GM18498 (cell line): ENCODE measurements around the gene CTNND2.

Experiments used
- ATAC-seq: cut with Tn5 transposase; IDR thresholded peaks from one replicate; pipeline ENCODE4 v1.9.1; 2021; ENCODE audit warnings: mild to moderate bottlenecking, moderate library complexity; ENCODE audit not compliant: unreplicated experiment

CTNND2 gene

DNA sequence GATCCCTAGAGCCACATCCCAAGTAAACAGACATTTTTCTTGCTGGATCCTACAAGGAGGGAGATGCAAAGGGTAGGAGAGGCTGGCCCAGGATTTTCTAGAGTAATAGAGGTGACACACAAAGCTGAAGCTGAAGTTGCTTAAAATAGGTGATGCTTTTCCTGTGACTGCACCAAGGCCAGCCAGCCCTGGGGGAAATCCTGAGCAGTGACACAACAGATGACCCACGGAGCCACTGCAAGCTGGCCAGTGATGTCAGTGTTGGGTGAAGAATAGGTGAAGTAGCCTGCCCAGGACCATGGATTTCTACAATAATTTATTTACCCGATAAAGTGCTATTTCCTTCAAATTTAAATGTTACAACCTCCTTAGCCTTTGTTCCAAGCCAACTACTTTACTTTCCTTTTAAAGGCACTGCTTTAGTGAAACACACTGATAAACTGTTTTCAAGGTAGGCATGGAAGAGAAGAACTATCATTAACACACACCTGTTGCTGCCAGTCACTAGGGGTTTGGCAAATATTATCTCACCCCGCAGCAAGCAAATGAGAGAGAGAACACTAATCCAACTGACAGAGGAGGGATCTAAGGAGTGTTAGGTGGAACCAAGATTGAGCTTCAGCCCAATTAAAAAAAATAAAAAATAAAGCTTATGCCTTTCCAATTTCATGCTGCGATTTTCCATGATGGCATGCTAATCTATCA, 123.5 kb downstream of the CTNND2 start:
- no peak for ATAC-seq

DNA sequence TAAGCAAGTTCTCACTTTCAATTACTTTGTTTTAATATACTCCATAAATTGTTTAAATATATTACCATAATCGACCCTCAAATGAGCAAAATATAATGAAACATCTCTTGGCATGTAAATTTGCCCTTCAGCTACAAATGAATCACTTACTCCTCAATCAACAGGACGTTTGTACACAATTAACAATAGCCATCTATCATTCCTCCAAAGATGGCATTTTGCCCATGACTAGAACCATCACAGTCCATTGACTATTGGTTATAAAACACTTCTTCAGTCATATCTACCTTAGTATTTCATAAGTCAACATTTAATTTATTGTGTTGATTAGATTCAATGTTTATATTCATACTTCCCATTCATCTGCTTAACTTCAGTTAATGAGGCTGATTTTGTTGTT, 127.2 kb downstream of the CTNND2 start:
- no peak for ATAC-seq

DNA sequence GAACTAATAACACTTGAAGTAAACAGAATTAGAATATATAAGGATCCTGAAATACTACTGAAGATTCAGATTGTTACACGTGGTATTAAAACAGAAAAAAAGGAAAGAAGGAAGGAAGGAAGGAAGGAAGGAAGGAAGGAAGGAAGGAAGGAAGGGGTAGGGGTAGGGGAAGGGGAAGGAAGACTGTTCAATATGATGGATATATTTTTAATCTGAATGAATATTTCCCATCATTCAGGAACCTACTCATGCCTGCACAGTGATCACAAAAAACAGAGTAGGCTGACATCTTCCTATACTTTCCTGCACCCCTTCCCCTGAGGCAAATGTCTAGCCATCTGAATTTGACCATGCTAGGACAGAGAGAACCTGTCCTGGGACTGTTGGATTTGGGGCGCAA, 133.9 kb downstream of the CTNND2 start:
- no peak for ATAC-seq

DNA sequence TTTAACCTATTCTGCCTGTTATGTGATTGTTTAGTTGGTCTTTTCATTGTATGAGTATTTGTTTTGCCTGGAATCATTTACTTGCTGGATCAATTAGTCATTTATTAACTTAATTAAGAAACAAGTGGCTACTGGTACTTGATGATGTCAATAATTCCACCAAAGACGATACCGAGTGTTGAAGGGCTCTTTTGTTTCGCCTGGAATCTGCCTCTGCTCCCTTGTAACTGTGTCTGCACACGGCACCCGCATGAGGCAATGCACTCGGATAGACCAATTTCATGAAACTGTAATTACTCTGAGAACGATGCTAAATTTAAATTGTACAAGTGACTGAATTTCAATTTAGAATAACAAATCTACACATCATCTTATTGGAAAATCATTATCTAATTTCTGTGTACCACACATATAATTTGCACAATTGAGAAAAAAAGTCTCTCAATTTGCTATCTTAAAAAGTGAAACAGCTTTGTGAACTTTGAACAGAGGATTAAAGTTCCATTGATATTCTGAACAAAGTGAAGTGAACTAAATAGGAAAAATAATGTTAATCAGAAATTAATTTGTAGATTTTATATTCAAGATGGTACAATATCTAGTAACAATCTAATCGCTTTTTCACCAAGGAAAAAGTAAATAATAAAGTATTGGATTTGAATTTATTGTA, 143.2 kb downstream of the CTNND2 start:
- ATAC-seq, result no peak

DNA sequence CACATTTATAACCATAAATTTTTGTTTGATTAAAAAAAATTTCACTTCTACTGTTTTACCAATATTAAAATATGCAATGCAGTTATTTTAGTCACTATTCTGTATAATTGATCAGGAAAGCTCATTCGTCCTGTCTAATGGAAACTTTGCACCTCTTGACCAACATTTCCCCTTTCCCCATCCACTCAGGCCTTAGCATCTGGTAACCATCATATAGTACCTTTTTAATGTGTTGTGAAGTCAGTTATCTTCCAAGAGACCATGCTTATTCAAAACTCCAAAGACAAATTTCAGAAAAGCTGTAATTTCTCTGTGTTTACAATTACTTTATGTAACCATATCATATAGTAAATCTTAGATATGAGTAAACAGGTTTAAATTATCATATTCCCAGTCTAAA, 145.9 kb downstream of the CTNND2 start:
- no peak for ATAC-seq

DNA sequence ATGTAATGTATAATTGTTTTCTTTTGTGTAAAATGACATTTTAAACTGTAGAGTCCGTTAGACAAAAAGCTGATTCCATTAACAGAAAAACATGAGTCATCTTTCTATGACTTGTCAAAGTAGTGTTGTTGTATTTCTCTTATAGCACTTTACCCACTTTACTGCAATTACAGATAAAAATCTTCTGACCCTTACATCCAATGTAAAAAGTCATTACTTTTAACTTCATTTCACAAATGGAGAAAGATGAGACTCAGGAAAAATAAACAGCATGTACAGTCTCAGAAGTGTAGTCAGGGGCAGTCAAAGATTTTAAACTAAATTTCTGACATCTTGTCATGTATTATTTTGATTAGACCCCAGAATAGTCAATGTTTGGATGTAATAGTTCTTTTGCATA, 146.6 kb downstream of the CTNND2 start:
- ATAC-seq, result no peak

DNA sequence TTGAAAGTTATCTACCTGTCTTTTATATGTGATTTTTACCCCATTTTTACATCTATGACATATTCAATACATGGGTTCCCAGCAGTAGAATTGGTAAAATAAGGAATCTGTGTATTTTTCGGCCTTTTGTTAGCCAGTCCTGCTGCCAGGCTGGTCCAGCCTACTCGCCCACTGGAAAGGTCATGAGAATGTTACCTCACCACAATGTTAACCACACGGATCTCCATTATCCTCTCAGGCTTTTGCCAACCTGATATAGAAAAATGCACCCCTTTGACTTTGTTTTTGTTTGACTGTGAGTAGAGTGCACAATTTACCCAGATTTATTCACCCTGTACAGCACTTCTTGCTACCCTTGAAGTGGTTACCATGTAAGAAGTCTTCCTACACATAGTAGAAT, 167.2 kb downstream of the CTNND2 start:
- no peak for ATAC-seq

DNA sequence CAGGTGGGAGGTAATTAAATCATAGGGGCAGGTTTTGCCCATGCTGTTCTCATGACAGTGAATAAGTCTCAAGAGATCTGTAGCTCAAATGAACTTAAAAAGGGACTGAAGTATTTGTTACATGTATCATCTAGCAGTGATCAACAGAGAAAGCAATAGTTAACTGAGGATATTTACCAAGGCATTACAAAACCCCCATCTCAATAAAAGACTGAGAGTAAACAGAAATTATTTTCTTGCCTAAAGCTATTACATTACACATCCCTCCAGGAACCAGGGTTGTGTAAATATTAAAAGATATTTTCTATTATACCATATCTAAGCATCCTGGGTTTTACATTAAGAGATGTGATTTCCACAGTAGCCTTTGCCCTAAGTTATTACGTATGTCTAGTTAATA, 169.9 kb downstream of the CTNND2 start:
- ATAC-seq, result no peak

DNA sequence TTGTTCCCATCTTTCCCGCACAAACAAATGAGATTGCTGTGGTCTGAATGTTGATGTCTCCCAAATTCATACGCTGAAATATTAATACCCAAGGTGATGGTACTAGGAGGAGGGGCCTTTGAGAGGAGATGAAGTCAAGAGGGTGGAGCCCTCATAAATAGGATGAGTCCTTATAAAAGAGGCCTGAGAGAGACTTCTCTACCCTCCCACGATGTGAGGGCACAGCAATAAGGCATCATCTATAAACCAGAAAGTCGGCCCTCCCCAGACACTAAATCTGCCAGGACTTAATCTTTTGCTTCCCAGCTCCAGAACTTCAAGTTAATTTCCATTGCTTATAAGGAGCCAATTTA, 170.4 kb downstream of the CTNND2 start:
- ATAC-seq, result no peak

DNA sequence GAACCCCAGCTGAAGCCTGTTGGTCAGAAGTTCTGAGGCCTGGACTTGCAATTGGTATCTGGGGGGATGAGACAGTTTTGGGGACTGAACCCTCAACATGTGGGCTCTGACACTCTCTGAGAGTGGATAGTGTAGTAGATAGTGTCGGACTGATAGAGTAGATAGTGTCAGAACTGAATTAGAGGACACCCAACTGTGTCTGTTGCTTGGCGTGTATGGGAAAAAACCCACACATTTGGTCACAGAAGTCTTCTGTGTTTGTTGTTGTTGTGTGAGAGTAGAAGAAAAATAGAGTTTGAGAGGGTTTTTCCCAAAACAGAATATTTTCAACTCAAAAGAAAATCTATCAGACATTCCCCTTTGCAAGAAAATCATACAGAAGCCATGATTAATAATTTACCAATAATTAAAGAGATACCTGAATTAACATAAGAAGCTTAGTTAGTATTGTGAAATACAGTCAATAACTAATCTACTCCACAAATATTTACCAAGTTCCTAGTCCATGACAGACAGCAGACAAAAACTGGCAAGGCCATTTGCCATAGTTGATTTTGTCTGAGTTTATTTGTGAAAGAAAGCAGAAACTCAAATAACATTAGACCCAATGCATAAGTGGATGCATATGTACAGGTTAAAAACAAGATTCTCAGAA, 170.9 kb downstream of the CTNND2 start:
- no peak for ATAC-seq

DNA sequence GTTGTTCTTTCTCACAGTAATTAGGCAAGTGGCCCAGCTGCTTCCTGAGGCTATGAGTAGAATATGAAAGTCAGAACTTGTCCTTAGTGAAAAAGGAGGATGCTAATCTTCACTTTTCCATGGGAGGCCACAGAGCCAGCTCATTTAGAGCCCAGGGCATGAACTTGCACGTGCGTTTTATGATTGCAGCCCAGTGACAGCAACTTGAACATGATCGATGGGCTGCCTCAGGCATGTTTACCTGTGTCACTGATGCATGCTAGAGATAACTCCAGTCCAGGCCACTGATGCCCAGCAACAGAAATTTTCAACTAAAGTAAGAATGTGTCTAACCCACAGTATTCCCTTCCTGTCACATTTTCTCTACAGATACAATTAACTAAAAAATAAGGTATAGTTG, 179.3 kb downstream of the CTNND2 start:
- ATAC-seq, result no peak

DNA sequence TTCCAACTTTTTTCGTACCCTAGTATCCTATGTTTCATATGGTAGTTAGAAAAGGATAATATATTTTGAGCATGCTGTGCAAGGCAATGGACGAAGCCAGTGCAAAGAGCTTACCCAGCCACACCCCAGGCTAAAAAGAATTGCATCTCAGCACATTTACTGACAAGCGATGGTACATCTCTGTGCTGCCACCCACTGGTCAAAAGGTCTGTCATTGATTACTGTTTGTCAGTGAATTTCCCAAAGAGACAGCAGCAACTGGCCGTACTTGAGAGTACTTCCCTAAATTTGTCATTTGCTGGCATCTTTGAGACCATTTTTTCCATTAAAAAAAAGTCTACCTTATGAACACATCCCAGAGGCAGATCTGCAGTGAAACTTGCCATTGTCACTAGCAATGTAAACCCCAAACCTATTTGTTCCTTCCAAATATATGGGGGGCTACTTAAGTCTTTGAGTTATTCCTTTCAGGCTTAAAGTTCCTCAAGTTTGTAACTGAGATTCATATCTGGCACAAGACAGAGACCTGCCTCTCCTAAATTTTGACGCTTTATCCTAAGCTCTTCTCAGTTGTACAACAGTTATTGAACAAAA, 184.3 kb downstream of the CTNND2 start:
- no peak for ATAC-seq

DNA sequence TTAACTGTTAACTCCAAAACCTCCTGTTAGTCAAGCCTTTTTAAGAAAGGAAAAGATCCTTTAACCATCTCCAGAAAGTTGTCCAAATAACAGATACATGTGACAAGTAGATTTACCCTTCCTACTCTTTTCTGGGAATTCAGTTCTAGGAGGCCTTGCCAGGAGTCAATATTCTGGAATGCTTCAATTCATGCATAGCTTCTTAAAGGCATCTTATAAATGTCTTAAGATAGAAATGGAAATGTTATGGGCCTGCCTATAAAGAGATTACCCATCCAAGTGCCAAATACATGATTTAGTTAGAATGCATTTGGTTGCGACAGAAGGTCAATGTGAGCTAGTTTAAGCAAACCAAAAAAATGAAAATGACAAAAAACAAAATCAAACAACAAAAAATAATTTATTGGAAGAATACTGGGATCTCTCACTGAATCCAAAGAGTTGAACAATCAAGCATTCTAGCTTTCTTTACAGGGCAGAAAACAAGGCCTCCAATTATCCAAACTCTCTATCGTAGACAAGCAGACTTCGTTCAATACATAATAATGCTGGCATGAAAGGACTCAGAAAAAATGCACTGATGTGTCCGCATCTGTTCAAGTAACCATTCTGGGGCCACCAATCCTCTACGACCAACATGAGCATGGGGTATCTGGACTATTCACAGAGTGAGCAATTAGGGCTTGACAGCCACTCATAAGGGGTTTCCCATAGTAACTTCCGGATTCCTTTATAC, 188.6 kb downstream of the CTNND2 start:
- no peak for ATAC-seq

DNA sequence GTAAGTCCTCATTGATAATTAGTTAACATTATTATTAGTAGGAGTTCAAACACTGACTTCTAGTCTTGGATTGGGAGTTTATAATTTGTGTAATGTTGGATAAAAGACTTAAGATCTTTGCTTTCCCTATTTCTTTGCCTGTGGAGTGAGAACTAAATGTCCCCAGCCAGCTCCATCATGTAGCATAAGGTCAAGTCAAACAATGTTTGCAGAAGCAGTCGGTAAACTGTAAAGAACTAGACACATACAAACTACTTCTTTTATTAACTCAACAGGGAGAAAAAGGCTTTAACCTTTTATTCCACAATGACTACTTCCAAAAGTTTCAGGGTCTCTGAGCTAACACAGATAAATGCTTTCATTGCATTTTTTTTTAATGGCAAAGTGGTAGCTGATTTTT, 192.3 kb downstream of the CTNND2 start:
- no peak for ATAC-seq

DNA sequence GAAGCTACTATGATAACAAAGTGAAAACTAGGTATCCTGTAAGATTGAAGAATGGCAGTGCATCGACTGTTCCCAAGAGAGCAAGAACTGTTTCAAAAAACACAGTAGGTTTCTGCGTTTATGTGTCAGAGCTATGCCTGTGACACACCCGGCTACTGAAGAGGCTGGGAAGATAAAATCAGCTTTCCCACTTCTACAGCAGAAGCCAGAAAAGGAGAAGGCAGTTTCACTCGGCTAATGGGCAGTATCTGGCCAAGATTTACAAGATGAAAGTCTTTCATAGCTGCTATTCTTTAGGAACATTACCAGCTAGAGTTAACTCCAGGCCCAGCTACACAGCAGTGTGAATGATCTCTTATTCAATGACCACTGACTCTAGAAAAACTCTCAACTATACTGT, 195.2 kb downstream of the CTNND2 start:
- no peak for ATAC-seq

DNA sequence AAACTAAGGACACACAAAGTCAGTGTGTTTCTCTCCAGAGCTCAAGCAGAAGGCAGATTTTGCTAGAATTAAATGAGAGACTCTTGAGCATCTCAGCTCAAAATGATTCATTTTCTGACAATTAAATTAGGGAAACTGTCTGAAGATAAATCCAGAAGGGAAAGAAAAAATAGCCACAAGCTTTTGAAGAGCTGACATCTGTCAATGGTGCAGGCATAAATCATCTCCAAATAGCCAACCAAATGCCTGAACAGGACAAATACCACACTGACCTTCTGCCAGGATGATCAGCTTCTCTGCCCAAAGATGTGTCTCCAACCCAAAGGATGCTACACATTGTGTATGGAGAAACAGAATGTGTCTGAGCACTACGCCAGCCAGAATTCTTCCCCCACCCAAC, 199.3 kb downstream of the CTNND2 start:
- ATAC-seq, result no peak

DNA sequence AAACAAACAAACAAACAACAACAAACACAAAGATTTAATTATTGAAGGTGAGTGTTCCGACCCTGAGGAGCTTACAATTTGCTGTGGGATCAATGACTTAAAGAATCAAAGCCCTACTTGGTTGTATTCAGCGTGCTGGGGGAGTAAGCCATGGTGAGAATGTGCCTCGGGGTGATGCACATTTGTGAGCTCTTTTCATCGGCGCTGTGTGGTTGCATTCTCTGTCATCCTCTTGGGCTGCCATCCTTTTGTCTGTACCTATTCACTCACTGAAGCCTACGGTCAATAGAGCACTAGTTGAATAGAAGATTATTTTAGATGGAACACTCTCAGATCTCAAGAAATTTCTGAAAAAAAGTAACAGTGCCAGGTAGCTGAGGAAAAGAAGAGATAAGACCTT, 203.9 kb downstream of the CTNND2 start:
- no peak for ATAC-seq

DNA sequence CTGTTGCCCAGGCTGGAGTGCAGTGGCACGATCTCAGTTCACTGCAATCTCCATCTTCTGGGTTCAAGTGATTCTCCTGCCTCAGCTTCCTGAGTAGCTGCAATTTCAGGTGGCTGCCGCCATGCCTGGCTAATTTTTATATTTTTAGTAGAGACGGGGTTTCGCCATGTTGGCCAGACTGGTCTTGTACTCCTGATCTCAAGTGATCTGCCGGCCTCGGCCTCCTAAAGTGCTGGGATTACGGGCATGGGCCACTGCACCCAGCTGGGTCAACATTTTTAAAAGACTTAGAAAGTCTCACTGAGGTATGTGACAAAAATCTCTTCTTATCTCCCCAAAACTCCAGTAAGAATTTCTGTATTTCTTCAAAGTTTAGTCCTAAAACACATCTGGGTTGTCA, 211.6 kb downstream of the CTNND2 start:
- ATAC-seq, result no peak

DNA sequence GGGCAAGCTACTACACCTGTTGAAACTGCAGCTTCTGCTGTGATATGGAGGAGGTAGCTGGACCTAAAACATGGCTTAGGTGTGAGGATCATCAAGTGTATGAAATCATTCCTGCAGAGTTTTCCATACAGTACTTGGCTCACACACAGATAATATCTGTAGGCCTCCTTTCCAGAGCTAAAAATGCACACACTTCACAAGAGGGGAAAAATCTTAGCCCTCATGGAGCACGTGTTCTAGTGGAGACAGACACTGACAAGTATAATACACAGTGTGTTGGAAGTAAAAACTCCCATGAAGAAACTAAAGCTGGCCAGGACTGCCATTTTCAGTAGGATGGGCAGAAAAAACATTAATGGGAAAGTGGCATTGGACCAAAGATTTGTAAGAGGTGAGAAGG, 216.7 kb downstream of the CTNND2 start:
- no peak for ATAC-seq

DNA sequence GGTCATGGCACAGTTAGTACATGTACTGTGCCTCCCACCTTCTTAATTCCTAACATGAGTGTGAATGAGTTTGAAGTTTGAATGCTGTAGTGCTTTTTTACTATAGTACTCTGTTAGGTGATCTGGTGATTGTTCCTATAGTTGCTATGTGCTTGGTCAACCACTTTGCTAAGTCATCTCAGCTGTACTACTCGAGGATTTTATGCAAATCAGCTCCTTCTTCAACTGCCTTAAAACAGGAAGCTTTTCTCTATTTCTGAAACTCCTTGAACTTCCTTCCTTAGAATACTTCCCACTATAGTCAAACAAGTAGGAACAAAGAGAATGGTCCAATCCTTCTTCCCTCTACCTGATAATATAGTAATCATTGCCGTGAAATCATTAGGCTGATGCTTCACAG, 219.6 kb downstream of the CTNND2 start:
- no peak for ATAC-seq

DNA sequence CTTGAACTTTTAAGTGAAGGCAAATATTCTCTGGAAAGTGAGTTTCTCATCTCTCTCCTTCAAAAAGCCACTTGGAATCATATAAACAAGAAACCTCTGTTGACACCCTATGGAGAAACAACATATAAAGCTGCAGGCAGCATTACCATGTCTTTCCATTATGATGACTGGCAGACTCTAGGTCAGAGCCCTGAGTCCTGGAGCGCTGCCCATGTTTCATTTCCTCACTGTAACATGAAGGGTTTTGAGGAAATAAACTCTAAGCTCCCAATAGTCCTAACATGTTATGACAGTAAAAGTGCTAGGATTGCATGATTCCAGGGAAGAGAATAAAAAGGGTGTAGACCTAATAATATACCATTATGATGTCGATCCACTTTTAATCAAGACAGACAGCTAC, 220.6 kb downstream of the CTNND2 start:
- ATAC-seq, result no peak
